ENCODE data around the gene TMEM80. TPM values are rescaled to one million over a fixed set of nuclear protein-coding genes. Genes with fewer than 3 reads are reported as not detected.

Gene TMEM80
- total and polyA plus RNA-seq, 9 of the 15 experiments (the other 6 are each of a cell fraction or from before 2014, with no cell fraction given) = 5.1 to 30.1 (median 12.4) TPM

GRCh38 chr11:695538-696248 is at the start of gene TMEM80 (continued):
- TF ChIP-seq ZNF263 (CRISPR knock-in tag; IDR thresholded peaks at IDR 0.05; ENCODE audit: borderline replicate concordance) (no peak), RBM39 (optimal IDR thresholded peaks at IDR 0.05; ENCODE audit: low read depth, low read length) (no peak), CSDE1 (IDR thresholded peaks at IDR 0.05) (no peak), RAD21 (CRISPR knock-in tag; conservative IDR thresholded peaks at IDR 0.05 in 1 of 2, IDR thresholded peaks at IDR 0.05 in 1 of 2) (no peak), ZNF121 (CRISPR knock-in tag; conservative IDR thresholded peaks at IDR 0.05) (no peak), NUFIP1 (IDR thresholded peaks at IDR 0.05; ENCODE audit: partially characterized antibody) (no peak), FOS (IDR thresholded peaks at IDR 0.05; ENCODE audit: extremely low read depth, insufficient read length) (no peak), MTA1 (IDR thresholded peaks at IDR 0.05; ENCODE audit: borderline replicate concordance) (no peak), CHD4 (IDR thresholded peaks at IDR 0.05; ENCODE audit: insufficient read depth, insufficient replicate concordance, low read depth, low read length, poor library complexity, severe bottlenecking) (no peak), USF2 (CRISPR knock-in tag; IDR thresholded peaks at IDR 0.05) (no peak), ZBTB7A (IDR thresholded peaks at IDR 0.05; ENCODE audit: borderline replicate concordance, control insufficient read depth, low read depth, low read length) (peak; percentile 51; the same call in 1 of the 2 replicates), ZNF407 (IDR thresholded peaks at IDR 0.05; ENCODE audit: low read depth) (no peak), ZFP1 (CRISPR knock-in tag; IDR thresholded peaks at IDR 0.05) (no peak), POLR2A (conservative IDR thresholded peaks at IDR 0.05) (peak; percentile 89), ZNF124 (CRISPR knock-in tag; IDR thresholded peaks at IDR 0.05) (no peak), ETV6 (IDR thresholded peaks at IDR 0.05; ENCODE audit: borderline replicate concordance in 1 of 2, low read depth in 2 of 2, low read length in 1 of 2) (no peak), ETV6 (CRISPR knock-in tag; IDR thresholded peaks at IDR 0.05; ENCODE audit: borderline replicate concordance) (no peak), SNAPC5 (CRISPR knock-in tag; IDR thresholded peaks at IDR 0.05) (no peak), ZNF586 (CRISPR knock-in tag; conservative IDR thresholded peaks at IDR 0.05) (no peak), PCBP1 (IDR thresholded peaks at IDR 0.05; ENCODE audit: low read depth, low read length, poor library complexity, severe bottlenecking) (peak; percentile 41)
